ENCODE measurements around the gene KIF5C.

The KIF5C gene

DNA sequence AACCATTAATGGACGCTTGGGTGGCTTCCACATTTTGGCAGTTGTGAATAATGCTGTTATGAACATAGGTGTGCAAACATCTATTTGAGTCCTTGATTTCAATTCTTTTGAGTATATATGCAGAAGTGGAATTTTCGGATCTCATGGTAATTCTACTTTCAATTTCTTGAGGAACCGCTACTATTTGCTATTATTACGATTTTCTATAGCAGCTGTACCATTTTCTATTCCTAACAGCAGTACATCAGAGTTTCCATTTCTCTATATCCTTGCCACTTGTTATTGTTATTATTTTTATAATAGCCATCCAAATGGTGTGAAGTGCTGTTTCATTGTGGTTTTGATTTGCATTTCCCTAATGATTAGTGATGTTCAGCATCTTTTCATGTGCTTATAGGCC, 69.5 kb downstream of the KIF5C start:
- H2AFZ ChIP-seq (ENCODE audit: low read depth, low read length) = no peak overlapping the region
- H3K4me2 ChIP-seq (ENCODE audit: insufficient read depth, low read length) = no peak overlapping the region
- H3K4me3 ChIP-seq (ENCODE audit: low read depth in 1 of 2, low read length in 2 of 2) = no peak overlapping the region
- no peaks in the 10 kb centered on the region for H3K4me1 ChIP-seq (ENCODE audit: insufficient read depth, low read length)
- no peaks in the 10 kb centered on the region for H3K79me2 ChIP-seq (ENCODE audit: insufficient read depth, low read length)
- H3K36me3 ChIP-seq (ENCODE audit: insufficient read depth, low read length) = no peaks in the 10 kb centered on the region
- H3K9ac ChIP-seq (ENCODE audit: low read depth, low read length) = no peak overlapping the region
- no peak overlapping the region for H3K27ac ChIP-seq (ENCODE audit: low read length)
- no peak for DNase-seq
- no peaks in the 10 kb centered on the region for H3K27me3 ChIP-seq (ENCODE audit: insufficient read depth, low read length, poor library complexity)
- no peak for ATAC-seq (ENCODE audit: insufficient read depth, low read depth)
- no peaks in the 10 kb centered on the region for H4K20me1 ChIP-seq (ENCODE audit: insufficient read depth, low read length)
- no peaks in the 10 kb centered on the region for H3K9me3 ChIP-seq (ENCODE audit: insufficient read depth, low read length, severe bottlenecking)
- TF ChIP-seq CTCF (IDR thresholded peaks at IDR 0.05; ENCODE audit: borderline replicate concordance, extremely low read depth, low read length, poor library complexity, severe bottlenecking) = no peak
- no peak for TF ChIP-seq EZH2 (IDR thresholded peaks at IDR 0.05; ENCODE audit: borderline replicate concordance, low read depth, low read length, severe bottlenecking)

GRCh38 chr2:148947299-148947698, 72.3 kb downstream of the KIF5C start:
- Histone ChIP-seq H3K4me1 (ENCODE audit: insufficient read depth, low read length) (no peaks in the 10 kb centered on the region), H3K9ac (ENCODE audit: low read depth, low read length) (no peak overlapping the region), H3K9me3 (ENCODE audit: insufficient read depth, low read length, severe bottlenecking) (no peaks in the 10 kb centered on the region), H3K36me3 (ENCODE audit: insufficient read depth, low read length) (no peaks in the 10 kb centered on the region), H2AFZ (ENCODE audit: low read depth, low read length) (no peak overlapping the region), H4K20me1 (ENCODE audit: insufficient read depth, low read length) (no peaks in the 10 kb centered on the region), H3K27ac (ENCODE audit: low read length) (no peak overlapping the region), H3K4me2 (ENCODE audit: insufficient read depth, low read length) (no peak overlapping the region), H3K79me2 (ENCODE audit: insufficient read depth, low read length) (no peaks in the 10 kb centered on the region), H3K27me3 (ENCODE audit: insufficient read depth, low read length, poor library complexity) (no peaks in the 10 kb centered on the region), H3K4me3 (ENCODE audit: low read depth in 1 of 2, low read length in 2 of 2) (no peak overlapping the region)
- no peak for TF ChIP-seq CTCF (IDR thresholded peaks at IDR 0.05; ENCODE audit: borderline replicate concordance, extremely low read depth, low read length, poor library complexity, severe bottlenecking)
- no peak for TF ChIP-seq EZH2 (IDR thresholded peaks at IDR 0.05; ENCODE audit: borderline replicate concordance, low read depth, low read length, severe bottlenecking)
- DNase-seq (no peak), ATAC-seq (ENCODE audit: insufficient read depth, low read depth) (no peak)

DNA sequence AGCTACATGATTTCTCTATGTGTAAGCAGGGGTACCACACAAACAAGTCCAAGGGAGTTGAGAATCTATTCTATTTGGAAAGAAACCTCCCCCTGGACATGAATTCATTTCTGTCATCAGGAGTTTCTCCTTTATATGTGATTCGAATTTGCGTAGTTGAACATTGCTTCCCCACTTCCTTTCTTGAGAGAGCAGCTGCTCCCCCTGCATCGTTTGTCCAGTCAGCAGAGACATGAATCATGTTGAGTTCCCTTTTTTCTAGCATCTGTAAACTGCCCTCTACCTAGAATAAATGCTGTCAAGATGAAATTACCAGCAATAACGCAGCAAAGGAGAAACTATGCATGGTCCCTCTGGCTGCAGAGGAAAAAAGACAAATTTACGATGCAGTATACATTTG, 73.8 kb downstream of the KIF5C start:
- H2AFZ ChIP-seq (ENCODE audit: low read depth, low read length) = no peak overlapping the region
- H3K9ac ChIP-seq (ENCODE audit: low read depth, low read length) = no peak overlapping the region
- H3K79me2 ChIP-seq (ENCODE audit: insufficient read depth, low read length) = no peaks in the 10 kb centered on the region
- H3K4me2 ChIP-seq (ENCODE audit: insufficient read depth, low read length) = no peak overlapping the region
- no peaks in the 10 kb centered on the region for H3K9me3 ChIP-seq (ENCODE audit: insufficient read depth, low read length, severe bottlenecking)
- H3K36me3 ChIP-seq (ENCODE audit: insufficient read depth, low read length) = no peaks in the 10 kb centered on the region
- no peak overlapping the region for H3K27ac ChIP-seq (ENCODE audit: low read length)
- no peaks in the 10 kb centered on the region for H4K20me1 ChIP-seq (ENCODE audit: insufficient read depth, low read length)
- DNase-seq (no peak), ATAC-seq (ENCODE audit: insufficient read depth, low read depth) (no peak)
- H3K4me1 ChIP-seq (ENCODE audit: insufficient read depth, low read length) = no peaks in the 10 kb centered on the region
- TF ChIP-seq CTCF (IDR thresholded peaks at IDR 0.05; ENCODE audit: borderline replicate concordance, extremely low read depth, low read length, poor library complexity, severe bottlenecking) = no peak
- TF ChIP-seq EZH2 (IDR thresholded peaks at IDR 0.05; ENCODE audit: borderline replicate concordance, low read depth, low read length, severe bottlenecking) = no peak
- no peak overlapping the region for H3K4me3 ChIP-seq (ENCODE audit: low read depth in 1 of 2, low read length in 2 of 2)
- H3K27me3 ChIP-seq (ENCODE audit: insufficient read depth, low read length, poor library complexity) = no peaks in the 10 kb centered on the region

GRCh38 chr2:148949348-148949747, 74.3 kb downstream of the KIF5C start:
- Histone ChIP-seq H3K79me2 (ENCODE audit: insufficient read depth, low read length) (no peaks in the 10 kb centered on the region), H3K9me3 (ENCODE audit: insufficient read depth, low read length, severe bottlenecking) (no peaks in the 10 kb centered on the region), H3K27ac (ENCODE audit: low read length) (no peak overlapping the region), H3K36me3 (ENCODE audit: insufficient read depth, low read length) (no peaks in the 10 kb centered on the region), H2AFZ (ENCODE audit: low read depth, low read length) (no peak overlapping the region), H3K4me1 (ENCODE audit: insufficient read depth, low read length) (no peaks in the 10 kb centered on the region), H3K4me2 (ENCODE audit: insufficient read depth, low read length) (no peak overlapping the region), H3K9ac (ENCODE audit: low read depth, low read length) (no peak overlapping the region), H4K20me1 (ENCODE audit: insufficient read depth, low read length) (no peaks in the 10 kb centered on the region), H3K4me3 (ENCODE audit: low read depth in 1 of 2, low read length in 2 of 2) (no peak overlapping the region), H3K27me3 (ENCODE audit: insufficient read depth, low read length, poor library complexity) (no peaks in the 10 kb centered on the region)
- DNase-seq (no peak), ATAC-seq (ENCODE audit: insufficient read depth, low read depth) (no peak)
- TF ChIP-seq CTCF (IDR thresholded peaks at IDR 0.05; ENCODE audit: borderline replicate concordance, extremely low read depth, low read length, poor library complexity, severe bottlenecking) (no peak), EZH2 (IDR thresholded peaks at IDR 0.05; ENCODE audit: borderline replicate concordance, low read depth, low read length, severe bottlenecking) (no peak)
